ENCODE measurements around the gene ARHGAP20.

GRCh38 chr11:110724358-110724757, 12.1 kb upstream of the ARHGAP20 start:
- TF ChIP-seq EZH2 (IDR thresholded peaks at IDR 0.05; ENCODE audit: low read depth) (no peak), CTCF (conservative IDR thresholded peaks at IDR 0.05) (no peak)

All from PC-9 (cell line).